Measurements from ENCODE around the gene AIDA. TPM values are rescaled to one million over a fixed set of nuclear protein-coding genes. Genes with fewer than 3 reads are reported as not detected.
"Not testable (repeated sequence)": the region's sequence is repeated elsewhere in the genome, so short reads cannot be mapped to it uniquely, and the experiment has no call there.

Gene AIDA
- total and polyA plus RNA-seq, 7 donors, result 34.9 to 104 (median 71.5) TPM

DNA sequence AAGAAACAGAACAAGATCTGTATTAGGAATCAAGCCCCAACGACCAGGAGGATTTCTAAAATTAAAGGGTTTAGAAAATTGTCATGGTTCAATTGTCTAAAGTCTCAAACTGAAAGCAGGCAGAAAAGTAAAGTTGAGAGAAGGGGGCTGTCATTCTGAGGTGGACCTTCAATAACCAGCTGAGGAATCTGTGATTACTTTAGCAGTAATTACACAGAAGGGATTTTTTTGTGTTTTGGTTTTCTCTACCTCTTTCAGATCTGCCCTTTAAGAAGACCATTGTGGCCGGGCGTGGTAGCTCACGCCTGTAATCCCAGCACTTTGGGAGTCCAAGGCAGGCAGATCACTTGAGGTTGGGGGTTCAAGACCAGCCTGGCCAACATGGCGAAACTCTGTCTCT, 17.4 kb downstream of the AIDA start:
- TF ChIP-seq POLR2A (IDR thresholded peaks at IDR 0.05), result no peak
- TF ChIP-seq, protein P1, sequence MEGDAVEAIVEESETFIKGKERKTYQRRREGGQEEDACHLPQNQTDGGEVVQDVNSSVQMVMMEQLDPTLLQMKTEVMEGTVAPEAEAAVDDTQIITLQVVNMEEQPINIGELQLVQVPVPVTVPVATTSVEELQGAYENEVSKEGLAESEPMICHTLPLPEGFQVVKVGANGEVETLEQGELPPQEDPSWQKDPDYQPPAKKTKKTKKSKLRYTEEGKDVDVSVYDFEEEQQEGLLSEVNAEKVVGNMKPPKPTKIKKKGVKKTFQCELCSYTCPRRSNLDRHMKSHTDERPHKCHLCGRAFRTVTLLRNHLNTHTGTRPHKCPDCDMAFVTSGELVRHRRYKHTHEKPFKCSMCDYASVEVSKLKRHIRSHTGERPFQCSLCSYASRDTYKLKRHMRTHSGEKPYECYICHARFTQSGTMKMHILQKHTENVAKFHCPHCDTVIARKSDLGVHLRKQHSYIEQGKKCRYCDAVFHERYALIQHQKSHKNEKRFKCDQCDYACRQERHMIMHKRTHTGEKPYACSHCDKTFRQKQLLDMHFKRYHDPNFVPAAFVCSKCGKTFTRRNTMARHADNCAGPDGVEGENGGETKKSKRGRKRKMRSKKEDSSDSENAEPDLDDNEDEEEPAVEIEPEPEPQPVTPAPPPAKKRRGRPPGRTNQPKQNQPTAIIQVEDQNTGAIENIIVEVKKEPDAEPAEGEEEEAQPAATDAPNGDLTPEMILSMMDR (IDR thresholded peaks at IDR 0.05), result no peak
- no peak for TF ChIP-seq EP300 (IDR thresholded peaks at IDR 0.05)
- TF ChIP-seq POLR2AphosphoS5 (IDR thresholded peaks at IDR 0.05), result no peak

GRCh38 chr1:222691016-222691415, 21.3 kb downstream of the AIDA start:
- Histone ChIP-seq H3K27ac (no peak overlapping the region), H3K27me3 (no peaks in the 10 kb centered on the region), H3K4me1 (no peaks in the 10 kb centered on the region), H3K36me3 (peaks cover 6 to 37% (median 13%) of the 10 kb centered on the region in 4 donors), H3K4me3 (no peak overlapping the region), H3K9me3 (no peaks in the 10 kb centered on the region)
- no peak for DNase-seq
- intact Hi-C loops (cut with DNase I), result no loop called here
- 90 to 96% methylated on average over 1 of the region's 1 CpG for WGBS, 2 donors
- TF ChIP-seq POLR2A (IDR thresholded peaks at IDR 0.05) (no peak), EP300 (IDR thresholded peaks at IDR 0.05) (no peak), POLR2AphosphoS5 (IDR thresholded peaks at IDR 0.05) (no peak)
- TF ChIP-seq, protein P1 (IDR thresholded peaks at IDR 0.05), result no peak

More for the DNA sequence above, 17.4 kb downstream of the AIDA start:
- no peak overlapping the region for H3K27ac ChIP-seq
- H3K9me3 ChIP-seq, result no peaks in the 10 kb centered on the region
- no peak overlapping the region for H3K4me3 ChIP-seq
- H3K4me1 ChIP-seq, result peaks cover 0 to 3% (median 0%) of the 10 kb centered on the region in 4 donors
- WGBS, 2 donors, result 76 to 82% methylated on average over 5 of the region's 5 CpGs
- no peak for DNase-seq
- intact Hi-C loops (cut with DNase I), result no loop called here
- H3K27me3 ChIP-seq, result no peaks in the 10 kb centered on the region
- H3K36me3 ChIP-seq, result peaks cover 0 to 27% (median 2%) of the 10 kb centered on the region in 4 donors

DNA sequence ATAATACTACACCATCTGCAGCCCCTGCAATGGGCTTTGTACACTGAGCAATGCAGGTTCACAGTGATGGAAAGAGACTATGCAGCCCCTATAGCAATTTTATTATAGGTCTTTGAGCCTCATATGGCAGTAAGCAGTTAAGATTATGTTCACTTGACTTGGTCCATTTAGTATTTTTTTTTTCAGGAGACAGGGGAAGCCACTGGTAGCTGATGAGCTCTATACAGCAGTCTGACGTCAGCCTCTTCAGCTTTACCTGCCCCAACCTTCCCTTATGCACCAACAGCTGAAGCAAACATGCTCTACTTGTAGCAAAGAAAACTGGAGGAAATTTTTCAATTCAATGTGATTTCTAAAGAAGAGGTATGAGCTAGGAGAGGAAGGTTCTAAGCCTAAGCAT, 32.2 kb downstream of the AIDA start:
- WGBS, 2 donors, result 96 to 98% methylated on average over 1 of the region's 1 CpG
- TF ChIP-seq POLR2AphosphoS5 (IDR thresholded peaks at IDR 0.05) (no peak), POLR2A (IDR thresholded peaks at IDR 0.05) (no peak), EP300 (IDR thresholded peaks at IDR 0.05) (no peak)
- TF ChIP-seq, protein P1 (IDR thresholded peaks at IDR 0.05), result no peak
- H3K36me3 ChIP-seq, result peaks cover 0 to 32% (median 4%) of the 10 kb centered on the region in 4 donors
- no peaks in the 10 kb centered on the region for H3K27me3 ChIP-seq
- no peak for DNase-seq
- no peak overlapping the region for H3K4me3 ChIP-seq
- no peaks in the 10 kb centered on the region for H3K9me3 ChIP-seq
- H3K27ac ChIP-seq, result no peak overlapping the region
- intact Hi-C loops (cut with DNase I), result no loop called here
- H3K4me1 ChIP-seq, result no peaks in the 10 kb centered on the region

GRCh38 chr1:222670110-222670509, 42.2 kb downstream of the AIDA start:
- no peak for DNase-seq
- peaks cover 10 to 66% (median 19%) of the 10 kb centered on the region in 4 donors for H3K36me3 ChIP-seq
- no peak for TF ChIP-seq EP300 (IDR thresholded peaks at IDR 0.05)
- no peak for TF ChIP-seq POLR2AphosphoS5 (IDR thresholded peaks at IDR 0.05)
- TF ChIP-seq POLR2A (IDR thresholded peaks at IDR 0.05), result no peak
- TF ChIP-seq, protein P1 (IDR thresholded peaks at IDR 0.05), result no peak
- no peak overlapping the region for H3K4me3 ChIP-seq
- H3K4me1 ChIP-seq, result peaks cover 0 to 25% (median 13%) of the 10 kb centered on the region in 4 donors
- WGBS, 2 donors, result 94 to 95% methylated on average over 1 of the region's 1 CpG
- H3K27me3 ChIP-seq, result no peaks in the 10 kb centered on the region
- peak overlapping the region in 1 of 4 donors; percentile 9 for H3K27ac ChIP-seq
- no peaks in the 10 kb centered on the region for H3K9me3 ChIP-seq
- intact Hi-C loops (cut with DNase I), result no loop called here

DNA sequence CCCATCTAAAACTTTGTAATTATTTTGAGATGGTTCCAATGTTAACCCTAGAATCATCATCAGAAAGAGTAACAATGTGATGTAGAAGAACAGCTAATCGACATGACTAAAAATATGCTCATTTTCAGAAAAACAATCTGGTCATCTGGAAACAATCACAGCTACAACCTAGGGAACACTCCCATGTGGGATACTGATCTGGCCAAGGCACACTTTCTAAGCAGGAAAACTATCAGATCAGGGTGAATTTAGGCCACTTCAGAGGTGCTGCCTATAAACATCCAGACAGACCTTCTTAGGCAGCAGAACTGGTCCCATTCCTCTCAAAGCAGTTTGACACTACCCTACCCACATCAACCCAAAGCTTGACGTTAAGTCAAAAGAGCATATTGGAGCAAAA, 43.2 kb downstream of the AIDA start:
- H3K27me3 ChIP-seq; DNase-seq; H3K27ac ChIP-seq; intact Hi-C loops (cut with DNase I); H3K9me3 ChIP-seq; H3K4me3 ChIP-seq: not testable (repeated sequence)
- H3K4me1 ChIP-seq, result peaks cover 0 to 25% (median 13%) of the 10 kb centered on the region in 4 donors
- 88 to 94% methylated on average over 1 of the region's 2 CpGs for WGBS, 2 donors
- peaks cover 12 to 66% (median 25%) of the 10 kb centered on the region in 4 donors for H3K36me3 ChIP-seq

DNA sequence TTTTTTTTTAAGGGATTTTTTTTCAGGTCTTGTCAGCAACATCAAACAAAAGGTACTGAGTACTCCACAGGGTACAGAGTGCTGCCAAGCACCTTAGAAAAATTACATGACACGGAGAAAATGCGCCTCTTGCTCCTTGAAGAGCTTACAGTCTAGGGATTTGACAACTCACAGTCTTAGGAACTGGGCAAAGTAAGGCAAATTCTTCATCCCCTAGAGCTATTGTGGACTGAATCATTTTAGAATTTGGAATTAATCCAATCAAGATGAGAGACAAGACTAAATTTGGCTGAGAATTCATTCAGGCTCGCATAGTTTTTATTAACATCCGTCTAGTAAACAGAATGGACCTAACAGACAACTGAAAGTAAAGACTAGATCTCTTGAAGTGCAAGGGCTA, 44.1 kb downstream of the AIDA start:
- intact Hi-C loops (cut with DNase I); H3K27me3 ChIP-seq; H3K9me3 ChIP-seq; DNase-seq; H3K4me3 ChIP-seq: not testable (repeated sequence)
- Histone ChIP-seq H3K36me3 (peaks cover 20 to 66% (median 29%) of the 10 kb centered on the region in 4 donors), H3K27ac (peak overlapping the region in 2 of 4 donors; percentile 57 to 64), H3K4me1 (peaks cover 0 to 25% (median 13%) of the 10 kb centered on the region in 4 donors)
- WGBS, 2 donors, result no CpG with 5 or more reads among the region's 4 CpGs
